Adrenal gland (tissue), 19 donors: ENCODE data around the gene SLC25A20. TPM values are rescaled to one million over a fixed set of nuclear protein-coding genes. Genes with fewer than 3 reads are reported as not detected.

Experiments used
- DNase-seq, 7 donors: peaks; one replicate each; pipeline ENCODE4 v3.0.0-alpha.2; 2019 to 2020
- H3K27ac ChIP-seq, 5 donors: fragments of 200-600 bp; sonication (generic) in 4 of 5; 1 replicate in 3 of 5; 2 replicates in 2 of 5; pipeline versions ENCODE4 v1.5.1 to v1.8.0; 2016 to 2020; ENCODE audit warnings: mild to moderate bottlenecking in 1 of 5
- H3K27me3 ChIP-seq: fragments of 200-600 bp; 2 replicates; pipeline ENCODE4 v1.8.0; 2021
- H3K36me3 ChIP-seq, 2 donors: fragments of 200-600 bp; replicated peaks in 1 of 2; 1 replicate in 1 of 2; 2 replicates in 1 of 2; pipeline versions ENCODE4 v1.5.1 to v1.8.0; 2018 to 2022
- H3K4me1 ChIP-seq, 2 donors: fragments of 200-600 bp; replicated peaks in 1 of 2; 1 replicate in 1 of 2; 2 replicates in 1 of 2; pipeline versions ENCODE4 v1.5.1 to v1.8.0; 2018 to 2021
- H3K4me3 ChIP-seq, 4 donors: fragments of 200-600 bp; sonication (generic) in 3 of 4; one replicate each; pipeline ENCODE4 v1.5.1; 2016 to 2018
- H3K9me3 ChIP-seq, 3 donors: fragments of 200-600 bp; sonication (generic) in 1 of 3; replicated peaks in 1 of 3; 1 replicate in 2 of 3; 2 replicates in 1 of 3; pipeline versions ENCODE4 v1.5.1 to v1.8.0; 2016 to 2021
- POLR2A ChIP-seq, 2 donors: fragments of 450-650 bp; IDR thresholded peaks; one replicate each; pipeline ENCODE4 v1.6.1; 2017; ENCODE audit warnings: antibody characterized with exemption in 2 of 2, mild to moderate bottlenecking in 2 of 2, moderate library complexity in 1 of 2
- WGBS, 4 donors: extraction: QIAGEN DNeasy Blood & Tissue Kit in 2 of 4; methylation state at CpG; one replicate each; pipeline versions ENCODE4 v1.1.5 to v1.1.7; 2013 to 2017; 5-methylcytosine and 5-hydroxymethylcytosine counted together
- intact Hi-C, 2 donors: fragments of 100-400 bp; cut with DNase I; formaldehyde crosslinking; loops; one replicate each; pipeline versions ENCODE4 v1.14.1 to v1.15.0; 2022 to 2023
- long read RNA-seq, 10 donors: library from polyadenylated mRNA in 3 of 10; unstranded in 2 of 10; stranded (forward) in 1 of 10; transcript quantifications; one replicate each; pipeline ENCODE4 v2.0.0 and lab custom pipeline, GENCODE V29; 2021 to 2026
- polyA plus RNA-seq, 3 donors: library from polyadenylated mRNA; stranded (reverse); fragments of 200-250 nt in 2 of 3; fragments of 350-450 nt in 1 of 3; fragmentation: Illumina TruSeq in 1 of 3; extraction: RNeasy Lipid Tissue Mini Kit (QIAGEN cat#74804) in 1 of 3; gene quantifications; one replicate each; pipeline ENCODE4 v1.2.3, GENCODE V29; 2013 to 2014
- total RNA-seq, 9 donors: library from RNA; depleted of rRNA in 4 of 9; stranded (reverse); fragments of >200 nt in 4 of 9; fragments of 120-200 nt in 1 of 9; fragmentation: NEBNext Ultra II Directional in 1 of 9; extraction: Animal tissue kit (Norgen Biotek cat#: 25700) in 1 of 9; gene quantifications; one replicate each; pipeline versions ENCODE4 v1.1.0 to v1.2.4, GENCODE V29; 2013 to 2023
- TF ChIP-seq, protein P1 (sequence below), 6 experiments: fragments of 450-650 bp in 4 of 6; fragments of 200-600 bp in 2 of 6; sonication (generic) in 1 of 6; IDR thresholded peaks; 1 replicate in 5 of 6; 2 replicates in 1 of 6; pipeline versions ENCODE4 v1.5.1 to v1.8.0; 2016 to 2021; ENCODE audit warnings: antibody characterized with exemption in 6 of 6, mild to moderate bottlenecking in 2 of 6, moderate library complexity in 1 of 6
- donor health status: healthy with polysubstance abuse.
- donor health status: Bipolar disorder and iron deficiency.
- donor health status: DM: yes; HTN: yes; CAD: no.
- donor health status: DM: no; HTN: no; CAD: no.
- donor health status: DM: no; HTN: no; CAD: no.
- donor health status: DM: yes; HTN: yes; CAD: no.

Gene SLC25A20, protein sequence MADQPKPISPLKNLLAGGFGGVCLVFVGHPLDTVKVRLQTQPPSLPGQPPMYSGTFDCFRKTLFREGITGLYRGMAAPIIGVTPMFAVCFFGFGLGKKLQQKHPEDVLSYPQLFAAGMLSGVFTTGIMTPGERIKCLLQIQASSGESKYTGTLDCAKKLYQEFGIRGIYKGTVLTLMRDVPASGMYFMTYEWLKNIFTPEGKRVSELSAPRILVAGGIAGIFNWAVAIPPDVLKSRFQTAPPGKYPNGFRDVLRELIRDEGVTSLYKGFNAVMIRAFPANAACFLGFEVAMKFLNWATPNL
- total RNA-seq (10 to 100 TPM; 31.8 to 63.6 (median 50.1) TPM), polyA plus RNA-seq (10 to 100 TPM; 15.5 to 70.6 (median 18.1) TPM)
- long read RNA-seq, donor 1, transcript SLC25A20-201 (9 exons, 1,879 nt), result major isoform, 17 of 19 reads
- long read RNA-seq, donor 1, partial matches to known transcripts, result 0 of 19 reads
- long read RNA-seq, donor 1, other reads (novel, unspliced or antisense), result 0 of 19 reads
- long read RNA-seq, donor 2, transcript SLC25A20-201 (9 exons, 1,879 nt), result major isoform, 13 of 21 reads
- long read RNA-seq, donor 2, partial matches to known transcripts, result 6 of 21 reads
- long read RNA-seq, donor 2, other reads (novel, unspliced or antisense), result 0 of 21 reads
- long read RNA-seq, donor 3, transcript SLC25A20-201 (9 exons, 1,879 nt), result major isoform, 13 of 13 reads
- long read RNA-seq, donor 3, partial matches to known transcripts, result 0 of 13 reads
- long read RNA-seq, donor 3, other reads (novel, unspliced or antisense), result 0 of 13 reads
- long read RNA-seq, donor 4, transcript SLC25A20-201 (9 exons, 1,879 nt), result major isoform, 19 of 23 reads
- long read RNA-seq, donor 4, partial matches to known transcripts, result 2 of 23 reads
- long read RNA-seq, donor 4, other reads (novel, unspliced or antisense), result 2 of 23 reads
- long read RNA-seq, donor 5, transcript SLC25A20-201 (9 exons, 1,879 nt), result major isoform, 49 of 57 reads
- long read RNA-seq, donor 5, partial matches to known transcripts, result 3 of 57 reads
- long read RNA-seq, donor 5, other reads (novel, unspliced or antisense), result 5 of 57 reads
- long read RNA-seq, donor 6, transcript SLC25A20-201 (9 exons, 1,879 nt), result major isoform, 15 of 21 reads
- long read RNA-seq, donor 6, partial matches to known transcripts, result 1 of 21 reads
- long read RNA-seq, donor 6, other reads (novel, unspliced or antisense), result 5 of 21 reads
- long read RNA-seq, donor 7, transcript SLC25A20-201 (9 exons, 1,879 nt), result major isoform, 6 of 12 reads
- long read RNA-seq, donor 7, partial matches to known transcripts, result 5 of 12 reads
- long read RNA-seq, donor 7, other reads (novel, unspliced or antisense), result 0 of 12 reads
- long read RNA-seq, donor 8, transcript SLC25A20-201 (9 exons, 1,879 nt), result major isoform, 26 of 34 reads
- long read RNA-seq, donor 8, partial matches to known transcripts, result 7 of 34 reads
- long read RNA-seq, donor 8, other reads (novel, unspliced or antisense), result 0 of 34 reads
- long read RNA-seq, donor 9, transcript SLC25A20-201 (9 exons, 1,879 nt), result major isoform, 20 of 42 reads
- long read RNA-seq, donor 9, partial matches to known transcripts, result 12 of 42 reads
- long read RNA-seq, donor 9, other reads (novel, unspliced or antisense), result 8 of 42 reads
- long read RNA-seq, donor 10, transcript SLC25A20-201 (9 exons, 1,879 nt), result major isoform, 9 of 21 reads
- long read RNA-seq, donor 10, partial matches to known transcripts, result 9 of 21 reads
- long read RNA-seq, donor 10, other reads (novel, unspliced or antisense), result 0 of 21 reads

DNA sequence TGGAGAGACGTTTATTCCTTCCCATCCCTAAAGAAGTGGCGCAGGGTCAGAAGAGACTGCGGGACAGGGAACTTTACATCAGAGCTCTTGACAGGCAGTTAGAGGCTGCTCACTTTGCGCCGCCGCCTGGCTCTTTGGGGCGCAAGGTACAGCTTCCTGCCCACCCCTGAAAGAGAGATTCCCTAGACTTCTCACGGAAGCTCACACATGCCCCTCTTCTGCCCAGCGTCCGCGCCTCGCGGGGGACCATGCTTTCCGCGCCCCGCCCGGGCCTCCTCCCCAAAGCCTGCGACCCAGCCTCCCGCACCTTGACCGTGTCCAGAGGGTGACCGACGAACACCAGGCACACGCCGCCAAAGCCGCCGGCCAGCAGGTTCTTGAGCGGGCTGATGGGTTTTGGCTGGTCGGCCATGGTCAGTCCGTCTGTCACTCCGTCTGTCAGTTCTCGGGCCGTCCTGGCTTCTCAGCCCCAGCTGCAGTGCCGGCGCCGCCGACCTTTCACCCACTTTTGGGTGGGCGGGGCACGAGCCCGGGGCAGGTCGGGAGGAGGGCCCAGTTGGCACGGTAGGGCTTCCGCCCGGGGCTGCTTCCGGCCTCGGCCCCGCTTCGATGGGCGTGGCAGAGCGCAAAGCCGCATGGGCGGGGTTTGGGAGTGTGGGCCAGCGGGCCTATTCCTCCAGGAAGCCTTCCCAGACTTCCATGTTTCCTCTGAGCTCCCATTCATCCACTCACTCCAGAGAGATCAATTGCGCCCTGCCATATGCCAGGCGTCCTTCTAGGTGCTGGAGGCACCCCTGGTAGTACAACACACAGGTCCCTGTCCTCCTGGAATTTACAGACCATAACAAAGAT is at the start of gene SLC25A20:
SLC25A20 (minus strand) TSS at position 500 of the 852 bp plus-strand sequence; CDS start at position 412, 88 bp downstream.
- Histone ChIP-seq H3K36me3 (no peaks in the 10 kb centered on the region), H3K27ac (peak within 1 kb of the TSS; percentile 45 to 85 (median 70)), H3K4me1 (peaks cover 18 to 23% of the 10 kb centered on the region in 2 donors), H3K27me3 (no peaks in the 10 kb centered on the region), H3K4me3 (peak within 1 kb of the TSS; percentile 13 to 83 (median 61)), H3K9me3 (no peaks in the 10 kb centered on the region)
- peak in 1 of 2 donors; percentile 28 for TF ChIP-seq POLR2A (IDR thresholded peaks at IDR 0.05)
- TF ChIP-seq, protein P1, sequence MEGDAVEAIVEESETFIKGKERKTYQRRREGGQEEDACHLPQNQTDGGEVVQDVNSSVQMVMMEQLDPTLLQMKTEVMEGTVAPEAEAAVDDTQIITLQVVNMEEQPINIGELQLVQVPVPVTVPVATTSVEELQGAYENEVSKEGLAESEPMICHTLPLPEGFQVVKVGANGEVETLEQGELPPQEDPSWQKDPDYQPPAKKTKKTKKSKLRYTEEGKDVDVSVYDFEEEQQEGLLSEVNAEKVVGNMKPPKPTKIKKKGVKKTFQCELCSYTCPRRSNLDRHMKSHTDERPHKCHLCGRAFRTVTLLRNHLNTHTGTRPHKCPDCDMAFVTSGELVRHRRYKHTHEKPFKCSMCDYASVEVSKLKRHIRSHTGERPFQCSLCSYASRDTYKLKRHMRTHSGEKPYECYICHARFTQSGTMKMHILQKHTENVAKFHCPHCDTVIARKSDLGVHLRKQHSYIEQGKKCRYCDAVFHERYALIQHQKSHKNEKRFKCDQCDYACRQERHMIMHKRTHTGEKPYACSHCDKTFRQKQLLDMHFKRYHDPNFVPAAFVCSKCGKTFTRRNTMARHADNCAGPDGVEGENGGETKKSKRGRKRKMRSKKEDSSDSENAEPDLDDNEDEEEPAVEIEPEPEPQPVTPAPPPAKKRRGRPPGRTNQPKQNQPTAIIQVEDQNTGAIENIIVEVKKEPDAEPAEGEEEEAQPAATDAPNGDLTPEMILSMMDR (IDR thresholded peaks at IDR 0.05), result peak in 2 of 6 experiments; percentile 8 to 16
- intact Hi-C loops, result no loop called here
- WGBS, 4 donors, result 2 to 15% (median 4%) methylated on average over 11 to 54 of the region's 54 CpGs
- peak; percentile 90 to 95 (median 92) for DNase-seq

DNA sequence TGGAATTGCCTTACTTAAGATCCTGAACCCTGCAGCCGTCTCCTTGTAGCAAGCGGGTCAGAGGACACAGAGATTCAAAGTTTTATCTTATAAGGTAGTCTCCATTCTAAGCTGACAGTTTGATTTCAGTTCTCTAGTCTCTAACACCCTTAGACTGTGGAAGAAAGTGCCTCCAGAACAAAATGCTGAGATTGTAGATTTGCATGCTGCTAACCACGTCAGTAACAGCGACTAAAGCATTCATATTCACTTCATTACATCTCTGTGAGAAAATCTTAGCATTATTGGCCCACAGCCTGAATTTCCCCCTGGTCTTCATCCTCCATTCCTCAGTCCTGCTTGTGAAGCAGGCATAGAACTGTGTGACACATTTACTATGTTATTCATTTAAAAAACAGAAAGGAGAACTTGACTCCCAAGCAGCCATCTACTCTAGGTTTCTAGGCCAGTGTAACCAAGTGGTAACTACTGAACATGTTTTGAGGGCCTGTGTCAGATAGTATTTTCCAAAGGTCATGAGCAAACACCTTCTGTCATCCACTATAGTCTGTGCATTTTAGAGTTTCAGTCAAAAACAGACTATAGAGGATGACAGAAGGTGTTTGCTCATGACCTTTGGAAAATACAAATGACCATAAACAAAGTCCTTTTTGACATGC is 47.3 kb upstream of the SLC25A20 start:
- H3K27me3 ChIP-seq, result no peaks in the 10 kb centered on the region
- 80 to 93% (median 89%) methylated on average over 4 of the region's 4 CpGs for WGBS, 4 donors
- intact Hi-C loops, result no loop called here
- no peak for TF ChIP-seq POLR2A (IDR thresholded peaks at IDR 0.05)
- TF ChIP-seq, protein P1 (IDR thresholded peaks at IDR 0.05), result no peak
- DNase-seq, result no peak
- H3K4me3 ChIP-seq, result no peak overlapping the region
- peaks cover 0 to 7% of the 10 kb centered on the region in 2 donors for H3K4me1 ChIP-seq
- no peaks in the 10 kb centered on the region for H3K36me3 ChIP-seq
- no peaks in the 10 kb centered on the region for H3K9me3 ChIP-seq
- no peak overlapping the region for H3K27ac ChIP-seq

DNA sequence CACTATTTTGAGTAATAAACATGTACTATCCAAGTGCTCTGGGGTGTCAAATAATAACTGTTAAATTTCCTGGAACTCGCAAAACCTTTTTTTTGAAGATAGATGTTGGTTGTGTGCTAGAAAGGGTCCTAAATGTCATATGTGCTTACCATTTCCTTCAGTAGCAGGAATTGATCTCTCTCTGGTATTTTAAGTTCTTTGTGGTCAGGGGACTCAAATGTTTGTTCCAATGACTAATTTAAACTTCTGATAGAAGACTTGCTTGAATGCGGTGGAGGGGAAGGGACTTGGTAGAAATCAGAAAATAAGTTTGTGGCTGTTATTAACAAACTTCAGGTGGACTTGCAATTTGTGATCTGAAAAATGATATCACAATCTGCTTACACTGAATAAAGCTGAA is 46.8 kb upstream of the SLC25A20 start:
- intact Hi-C loops, result no loop called here
- 86 to 98% (median 93%) methylated on average over 2 of the region's 2 CpGs for WGBS, 4 donors
- Histone ChIP-seq H3K27ac (no peak overlapping the region), H3K27me3 (no peaks in the 10 kb centered on the region), H3K9me3 (no peaks in the 10 kb centered on the region), H3K4me3 (no peak overlapping the region), H3K36me3 (no peaks in the 10 kb centered on the region), H3K4me1 (peaks cover 0 to 7% of the 10 kb centered on the region in 2 donors)
- DNase-seq, result no peak
- no peak for TF ChIP-seq POLR2A (IDR thresholded peaks at IDR 0.05)
- TF ChIP-seq, protein P1 (IDR thresholded peaks at IDR 0.05), result no peak
